ENCODE data around the gene ANO7.

GRCh38 chr2:241228081-241228859 is 39.8 kb downstream of the ANO7 start:
- TF ChIP-seq EP300 (IDR thresholded peaks at IDR 0.05) (no peak), CTCF (IDR thresholded peaks at IDR 0.05) (no peak), POLR2A (IDR thresholded peaks at IDR 0.05) (no peak), POLR2AphosphoS5 (IDR thresholded peaks at IDR 0.05) (no peak)
